Thyroid gland (tissue), 4 donors: Measurements from ENCODE around the gene SLC27A3.

Experiments used
- POLR2A ChIP-seq, 2 donors: fragments of 450-650 bp; IDR thresholded peaks; one replicate each; pipeline ENCODE4 v1.6.1; 2017; ENCODE audit warnings: antibody characterized with exemption in 2 of 2, mild to moderate bottlenecking in 2 of 2, moderate library complexity in 1 of 2
- TF ChIP-seq, protein P1 (sequence below), 6 experiments: fragments of 200-600 bp in 3 of 6; fragments of 450-650 bp in 3 of 6; sonication (generic) in 3 of 6; IDR thresholded peaks; one replicate each; pipeline ENCODE4 v1.5.1; 2016 to 2019; ENCODE audit warnings: antibody characterized with exemption in 6 of 6, mild to moderate bottlenecking in 2 of 6, inconsistent platforms in 1 of 6, moderate library complexity in 1 of 6

- no peak for TF ChIP-seq POLR2A (IDR thresholded peaks at IDR 0.05)
- TF ChIP-seq, protein P1, sequence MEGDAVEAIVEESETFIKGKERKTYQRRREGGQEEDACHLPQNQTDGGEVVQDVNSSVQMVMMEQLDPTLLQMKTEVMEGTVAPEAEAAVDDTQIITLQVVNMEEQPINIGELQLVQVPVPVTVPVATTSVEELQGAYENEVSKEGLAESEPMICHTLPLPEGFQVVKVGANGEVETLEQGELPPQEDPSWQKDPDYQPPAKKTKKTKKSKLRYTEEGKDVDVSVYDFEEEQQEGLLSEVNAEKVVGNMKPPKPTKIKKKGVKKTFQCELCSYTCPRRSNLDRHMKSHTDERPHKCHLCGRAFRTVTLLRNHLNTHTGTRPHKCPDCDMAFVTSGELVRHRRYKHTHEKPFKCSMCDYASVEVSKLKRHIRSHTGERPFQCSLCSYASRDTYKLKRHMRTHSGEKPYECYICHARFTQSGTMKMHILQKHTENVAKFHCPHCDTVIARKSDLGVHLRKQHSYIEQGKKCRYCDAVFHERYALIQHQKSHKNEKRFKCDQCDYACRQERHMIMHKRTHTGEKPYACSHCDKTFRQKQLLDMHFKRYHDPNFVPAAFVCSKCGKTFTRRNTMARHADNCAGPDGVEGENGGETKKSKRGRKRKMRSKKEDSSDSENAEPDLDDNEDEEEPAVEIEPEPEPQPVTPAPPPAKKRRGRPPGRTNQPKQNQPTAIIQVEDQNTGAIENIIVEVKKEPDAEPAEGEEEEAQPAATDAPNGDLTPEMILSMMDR (IDR thresholded peaks at IDR 0.05), result no peak
Observed at GRCh38 chr1:153795934-153796785, 21.0 kb downstream of the SLC27A3 start.
